Inferior parietal cortex (tissue), 1 donor: ENCODE measurements around the gene ZSCAN21.
A peak's percentile ranks its signal among the peaks of the same experiment; 100 is the strongest.
"Not testable (repeated sequence)": the region's sequence is repeated elsewhere in the genome, so short reads cannot be mapped to it uniquely, and the experiment has no call there.

Experiments
- DNase-seq: peaks from one replicate; pipeline ENCODE4 v3.0.0-alpha.2; 2016; ENCODE audit errors: extremely low spot score

The ZSCAN21 gene

GRCh38 chr7:100049441-100050291 lies at the start of gene ZSCAN21:
TSS of gene ZSCAN21 (plus strand) at chr7:100049774. CDS start at chr7:100057007, 7,233 bp downstream.
- DNase-seq, result peak; percentile 91

GRCh38 chr7:100000239-100000638 lies 49.3 kb upstream of the ZSCAN21 start:
- DNase-seq, result no peak

GRCh38 chr7:100003711-100004661 lies 45.6 kb upstream of the ZSCAN21 start:
- no peak for DNase-seq

- no peak for DNase-seq
Observed at GRCh38 chr7:100007887-100008286, 41.7 kb upstream of the ZSCAN21 start.

- no peak for DNase-seq
Observed at GRCh38 chr7:100008525-100008924, 41.0 kb upstream of the ZSCAN21 start.

- DNase-seq, result not testable (repeated sequence)
Observed at GRCh38 chr7:100009952-100010351, 39.6 kb upstream of the ZSCAN21 start.

- no peak for DNase-seq
Observed at GRCh38 chr7:100010901-100011300, 38.7 kb upstream of the ZSCAN21 start.

GRCh38 chr7:100011516-100011915 lies 38.1 kb upstream of the ZSCAN21 start:
- DNase-seq, result no peak

GRCh38 chr7:100012385-100013327 lies 36.9 kb upstream of the ZSCAN21 start:
- DNase-seq, result not testable (repeated sequence)

GRCh38 chr7:100013328-100013676 lies 36.3 kb upstream of the ZSCAN21 start:
- DNase-seq, result no peak

- DNase-seq, result peak; percentile 97
Observed at GRCh38 chr7:100015232-100016214, 34.1 kb upstream of the ZSCAN21 start, which contains the start of gene ZKSCAN1. TSS of gene ZKSCAN1 (plus strand) at chr7:100015596. CDS start at chr7:100023507, 7,911 bp downstream.

- peak; percentile 73 for DNase-seq
Observed at GRCh38 chr7:100016215-100016901, 33.2 kb upstream of the ZSCAN21 start.

- DNase-seq, result no peak
Observed at GRCh38 chr7:100017300-100017699, 32.3 kb upstream of the ZSCAN21 start.

- no peak for DNase-seq
Observed at GRCh38 chr7:100017875-100018274, 31.7 kb upstream of the ZSCAN21 start.

- no peak for DNase-seq
Observed at GRCh38 chr7:100019908-100020307, 29.7 kb upstream of the ZSCAN21 start.

- DNase-seq, result no peak
Observed at GRCh38 chr7:100021297-100021696, 28.3 kb upstream of the ZSCAN21 start.

- DNase-seq, result no peak
Observed at GRCh38 chr7:100022621-100023020, 27.0 kb upstream of the ZSCAN21 start.

- no peak for DNase-seq
Observed at GRCh38 chr7:100023526-100023925, 26.0 kb upstream of the ZSCAN21 start.

GRCh38 chr7:100024020-100024619 lies 25.5 kb upstream of the ZSCAN21 start:
- no peak for DNase-seq
